ENCODE results near the gene SPINK5.

DNA sequence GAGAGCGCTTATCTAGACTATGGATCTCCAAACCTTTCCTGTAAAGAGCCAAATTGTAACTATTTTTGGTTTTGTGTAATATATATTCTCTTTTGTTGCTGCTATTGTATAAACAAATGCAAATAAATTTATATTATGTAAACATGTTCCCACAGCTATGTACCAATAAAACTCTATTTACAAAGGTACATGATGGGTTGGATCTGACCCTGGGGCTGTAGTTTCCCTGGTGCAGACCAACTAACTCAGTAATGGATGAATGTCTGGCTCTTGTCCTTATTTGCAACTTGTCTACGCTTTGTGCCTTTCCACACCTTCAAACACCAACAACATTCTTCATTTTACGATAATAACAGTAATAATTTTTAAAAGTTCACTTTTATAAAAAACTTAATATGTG, 77.1 kb downstream of the SPINK5 start:
- no peak for TF ChIP-seq CTCF (conservative IDR thresholded peaks at IDR 0.05; ENCODE audit: low read depth, low read length)
- no peak for TF ChIP-seq EZH2 (IDR thresholded peaks at IDR 0.05; ENCODE audit: low read length, unreplicated experiment)
